Uterus (tissue), 4 donors: Measurements from ENCODE around the gene PKD2L1. TPM values are rescaled to one million over a fixed set of nuclear protein-coding genes. Genes with fewer than 3 reads are reported as not detected.

Experiments
- DNase-seq, 2 donors: peaks; one replicate each; pipeline ENCODE4 v3.0.0-alpha.2; 2019 to 2020
- H3K27ac ChIP-seq, 2 donors: fragments of 200-600 bp; sonication (generic); 1 replicate in 1 of 2; 2 replicates in 1 of 2; pipeline ENCODE4 v1.5.1; 2016 to 2018
- H3K27me3 ChIP-seq, 2 donors: fragments of 200-600 bp; sonication (generic); one replicate each; pipeline ENCODE4 v1.5.1; 2018 to 2019; ENCODE audit warnings: control low read depth in 1 of 2
- H3K36me3 ChIP-seq, 2 donors: fragments of 200-600 bp; sonication (generic); one replicate each; pipeline ENCODE4 v1.5.1; 2019; ENCODE audit warnings: control low read depth in 1 of 2
- H3K4me1 ChIP-seq, 2 donors: fragments of 200-600 bp; sonication (generic); one replicate each; pipeline ENCODE4 v1.5.1; 2018 to 2019; ENCODE audit warnings: control low read depth in 1 of 2
- H3K4me3 ChIP-seq, 2 donors: fragments of 200-600 bp; sonication (generic); 1 replicate in 1 of 2; 2 replicates in 1 of 2; pipeline ENCODE4 v1.5.1; 2018 to 2019; ENCODE audit warnings: mild to moderate bottlenecking in 1 of 2
- H3K9me3 ChIP-seq, 2 donors: fragments of 200-600 bp; sonication (generic); one replicate each; pipeline ENCODE4 v1.5.1; 2019; ENCODE audit warnings: control low read depth in 1 of 2
- CTCF ChIP-seq, 4 experiments: fragments of 200-600 bp in 2 of 4; fragments of 450-650 bp in 2 of 4; sonication (generic) in 2 of 4; IDR thresholded peaks; one replicate each; pipeline ENCODE4 v1.5.1; 2016 to 2019; ENCODE audit warnings: antibody characterized with exemption in 4 of 4, mild to moderate bottlenecking in 2 of 4, moderate library complexity in 1 of 4
- POLR2A ChIP-seq, 2 donors: fragments of 450-650 bp; IDR thresholded peaks; one replicate each; pipeline ENCODE4 v1.6.1; 2016; ENCODE audit warnings: antibody characterized with exemption in 2 of 2, mild to moderate bottlenecking in 1 of 2, moderate library complexity in 1 of 2
- intact Hi-C: fragments of 100-400 bp; cut with DNase I; formaldehyde crosslinking; loops from one replicate; pipeline ENCODE4 v1.15.1; 2023; ENCODE audit warnings: low total_unique reads
- total RNA-seq, 4 donors: library from RNA; depleted of rRNA in 3 of 4; stranded (reverse); fragments of >200 nt in 3 of 4; gene quantifications; one replicate each; pipeline versions ENCODE4 v1.1.0 to v1.2.4, GENCODE V29; 2014 to 2023
- donor health status: DM: yes; HTN: yes; CAD: no.

PKD2L1 gene
- total RNA-seq, 4 donors from 2014 or later = not detected

GRCh38 chr10:100344241-100344788 is 14.3 kb upstream of the PKD2L1 start:
- DNase-seq = no peak
- no peaks in the 10 kb centered on the region for H3K36me3 ChIP-seq
- H3K4me1 ChIP-seq = no peaks in the 10 kb centered on the region
- H3K4me3 ChIP-seq = no peak overlapping the region
- intact Hi-C loops = loop anchor here (5.0 kb wide), 1 partner anchor 88 kb away; no protein-coding TSS in a partner anchor
- no peaks in the 10 kb centered on the region for H3K27me3 ChIP-seq
- H3K9me3 ChIP-seq = no peaks in the 10 kb centered on the region
- no peak overlapping the region for H3K27ac ChIP-seq
- no peak for TF ChIP-seq POLR2A (IDR thresholded peaks at IDR 0.05)
- no peak for TF ChIP-seq CTCF (IDR thresholded peaks at IDR 0.05)

- Histone ChIP-seq H3K27me3 (no peaks in the 10 kb centered on the region), H3K9me3 (no peaks in the 10 kb centered on the region), H3K4me3 (no peak overlapping the region), H3K27ac (no peak overlapping the region), H3K4me1 (no peaks in the 10 kb centered on the region), H3K36me3 (no peaks in the 10 kb centered on the region)
- intact Hi-C loops = loop anchor here (5.0 kb wide), 1 partner anchor 90 kb away; no protein-coding TSS in a partner anchor
- no peak for TF ChIP-seq POLR2A (IDR thresholded peaks at IDR 0.05)
- peak in 1 of 4 experiments; percentile 4 for TF ChIP-seq CTCF (IDR thresholded peaks at IDR 0.05)
- no peak for DNase-seq
Observed at GRCh38 chr10:100342627-100342972, 12.6 kb upstream of the PKD2L1 start.

GRCh38 chr10:100341953-100342626 is 12.1 kb upstream of the PKD2L1 start:
- intact Hi-C loops = loop anchor here (5.0 kb wide), 1 partner anchor 90 kb away; no protein-coding TSS in a partner anchor
- DNase-seq = peak; percentile 23 to 35

GRCh38 chr10:100340948-100341847 is 11.2 kb upstream of the PKD2L1 start:
- no peak overlapping the region for H3K4me3 ChIP-seq
- H3K27ac ChIP-seq = no peak overlapping the region
- H3K9me3 ChIP-seq = no peaks in the 10 kb centered on the region
- no peaks in the 10 kb centered on the region for H3K27me3 ChIP-seq
- no peaks in the 10 kb centered on the region for H3K4me1 ChIP-seq
- DNase-seq = no peak
- TF ChIP-seq POLR2A (IDR thresholded peaks at IDR 0.05) = no peak
- TF ChIP-seq CTCF (IDR thresholded peaks at IDR 0.05) = no peak
- intact Hi-C loops = loop anchor here (5.0 kb wide), 1 partner anchor 91 kb away; no protein-coding TSS in a partner anchor
- no peaks in the 10 kb centered on the region for H3K36me3 ChIP-seq

More at GRCh38 chr10:100341953-100342626, 12.1 kb upstream of the PKD2L1 start:
- Histone ChIP-seq H3K27me3 (no peaks in the 10 kb centered on the region), H3K36me3 (no peaks in the 10 kb centered on the region), H3K9me3 (no peaks in the 10 kb centered on the region), H3K4me3 (no peak overlapping the region), H3K27ac (no peak overlapping the region), H3K4me1 (no peaks in the 10 kb centered on the region)
- no peak for TF ChIP-seq POLR2A (IDR thresholded peaks at IDR 0.05)
- peak; percentile 31 to 59 (median 40) for TF ChIP-seq CTCF (IDR thresholded peaks at IDR 0.05)
